HG03159 (cell line): ENCODE results near the gene GPR65.

Experiments
- ATAC-seq: cut with Tn5 transposase; IDR thresholded peaks from one replicate; pipeline ENCODE4 v1.9.1; 2021; ENCODE audit warnings: mild to moderate bottlenecking, moderate library complexity; ENCODE audit not compliant: unreplicated experiment

Gene GPR65

GRCh38 chr14:88036422-88036821 is 31.5 kb downstream of the GPR65 start:
- ATAC-seq = no peak

- ATAC-seq = no peak
These were observed 32.4 kb downstream of the GPR65 start for GRCh38 chr14:88037325-88037724.

- ATAC-seq = no peak
These were observed 34.3 kb downstream of the GPR65 start for GRCh38 chr14:88039197-88039596.

- no peak for ATAC-seq
These were observed 35.2 kb downstream of the GPR65 start for GRCh38 chr14:88040146-88040545.

- ATAC-seq = no peak
These were observed 38.9 kb downstream of the GPR65 start for GRCh38 chr14:88043529-88044443.

- no peak for ATAC-seq
These were observed 39.5 kb downstream of the GPR65 start for GRCh38 chr14:88044444-88044758.

- ATAC-seq = peak; percentile 78
These were observed 40.0 kb downstream of the GPR65 start for GRCh38 chr14:88044776-88045446.

- ATAC-seq = no peak
These were observed 40.8 kb downstream of the GPR65 start for GRCh38 chr14:88045705-88046104.

- no peak for ATAC-seq
These were observed 43.4 kb downstream of the GPR65 start for GRCh38 chr14:88048351-88048750.

- no peak for ATAC-seq
These were observed 44.3 kb downstream of the GPR65 start for GRCh38 chr14:88049266-88049665.

- ATAC-seq = no peak
These were observed 45.0 kb downstream of the GPR65 start for GRCh38 chr14:88049936-88050335.

- ATAC-seq = no peak
These were observed 55.6 kb downstream of the GPR65 start for GRCh38 chr14:88060576-88060975.

- ATAC-seq = no peak
These were observed 58.9 kb downstream of the GPR65 start for GRCh38 chr14:88063811-88064210.
